HepG2 (cell line): Measurements from ENCODE around the gene PRR4. TPM values are rescaled to one million over a fixed set of nuclear protein-coding genes. Genes with fewer than 3 reads are reported as not detected.

Experiments used
- BHLHE40 ChIP-seq: IDR thresholded peaks from 2 replicates; pipeline ENCODE4 v1.6.1; 2011; ENCODE audit warnings: low read length, improper control_type of control experiment
- CHD2 ChIP-seq: IDR thresholded peaks from 2 replicates; pipeline ENCODE4 v1.6.1; 2011; ENCODE audit warnings: low read depth, low read length, improper control_type of control experiment
- DNMT1 ChIP-seq: sonication (generic); formaldehyde crosslinking; IDR thresholded peaks from 2 replicates; pipeline ENCODE4 v1.5.1; 2020; ENCODE audit warnings: mild to moderate bottlenecking, missing genetic modification reagents
- KAT7 ChIP-seq: IDR thresholded peaks from 2 replicates; pipeline ENCODE4 v1.6.1; 2018; ENCODE audit warnings: borderline replicate concordance, missing compliant biosample characterization
- KDM1A ChIP-seq: IDR thresholded peaks from 2 replicates; pipeline ENCODE4 v1.6.1; 2016; ENCODE audit warnings: missing compliant biosample characterization
- MTA3 ChIP-seq: sonication (generic); formaldehyde crosslinking; IDR thresholded peaks from 2 replicates; pipeline ENCODE4 v1.4.0; 2020; ENCODE audit warnings: missing genetic modification reagents
- NCOA1 ChIP-seq: sonication (generic); formaldehyde crosslinking; IDR thresholded peaks from 2 replicates; pipeline ENCODE4 v1.9.0; 2021; ENCODE audit warnings: missing genetic modification reagents
- PHF21A ChIP-seq: sonication (generic); formaldehyde crosslinking; IDR thresholded peaks from 2 replicates; pipeline ENCODE4 v1.5.0; 2020; ENCODE audit warnings: mild to moderate bottlenecking, missing genetic modification reagents
- PITX1 ChIP-seq: sonication (generic); formaldehyde crosslinking; IDR thresholded peaks from 2 replicates; pipeline ENCODE4 v1.5.1; 2020; ENCODE audit warnings: mild to moderate bottlenecking, missing genetic modification reagents
- RXRB ChIP-seq: IDR thresholded peaks from 2 replicates; pipeline ENCODE4 v1.6.1; 2016; ENCODE audit warnings: borderline replicate concordance, missing genetic modification reagents, missing compliant biosample characterization
- YEATS2 ChIP-seq: sonication (generic); formaldehyde crosslinking; IDR thresholded peaks from 2 replicates; pipeline ENCODE4 v1.4.0; 2020; ENCODE audit warnings: missing genetic modification reagents, borderline replicate concordance
- ZBTB1 ChIP-seq: sonication (generic); formaldehyde crosslinking; IDR thresholded peaks from 2 replicates; pipeline ENCODE4 v1.4.0; 2020; ENCODE audit warnings: missing genetic modification reagents, borderline replicate concordance
- ZBTB3 ChIP-seq: sonication (generic); formaldehyde crosslinking; IDR thresholded peaks from 2 replicates; pipeline ENCODE4 v1.4.0; 2020; ENCODE audit warnings: low read depth, mild to moderate bottlenecking, moderate library complexity, missing genetic modification reagents, borderline replicate concordance
- ZHX1 ChIP-seq: sonication (generic); formaldehyde crosslinking; IDR thresholded peaks from 2 replicates; pipeline ENCODE4 v1.8.1; 2022; ENCODE audit warnings: low read depth, mild to moderate bottlenecking, missing genetic modification reagents
- ZNF235 ChIP-seq: sonication (generic); formaldehyde crosslinking; IDR thresholded peaks from 2 replicates; pipeline ENCODE4 v1.8.1; 2023; ENCODE audit warnings: mild to moderate bottlenecking, missing genetic modification reagents, borderline replicate concordance
- ZNF619 ChIP-seq: sonication (generic); formaldehyde crosslinking; IDR thresholded peaks from 2 replicates; pipeline ENCODE4 v1.4.0; 2020; ENCODE audit warnings: mild to moderate bottlenecking, missing genetic modification reagents
- polyA plus RNA-seq, 8 experiments: library from polyadenylated mRNA; depleted of rRNA in 3 of 8; stranded (reverse) in 7 of 8; unstranded in 1 of 8; fragments of >200 nt; fragmentation: Illumina TruSeq in 4 of 8; extraction: Trizol in 4 of 8; gene quantifications; 2 replicates each; pipeline versions ENCODE4 v1.2.1 to v1.2.3, GENCODE V29; 2011 to 2016; ENCODE audit warnings: low read depth in 4 of 8, missing spikeins in 1 of 8, mixed read lengths in 1 of 8; ENCODE audit not compliant: insufficient read depth in 1 of 8
- total RNA-seq, 5 experiments: library from RNA; depleted of rRNA; stranded (reverse); fragments of >200 nt; fragmentation: Illumina TruSeq; extraction: Trizol; gene quantifications; 2 replicates each; pipeline ENCODE4 v1.2.3, GENCODE V29; 2016; ENCODE audit warnings: low read depth in 1 of 5
- TF ChIP-seq, protein P1 (sequence below): sonication (generic); formaldehyde crosslinking; IDR thresholded peaks from 2 replicates; pipeline ENCODE4 v1.4.0; 2020; ENCODE audit warnings: missing genetic modification reagents
- TF ChIP-seq, protein P2 (sequence below): sonication (generic); formaldehyde crosslinking; IDR thresholded peaks from 2 replicates; pipeline ENCODE4 v1.9.0; 2021; ENCODE audit warnings: missing genetic modification reagents, borderline replicate concordance
- TF ChIP-seq, protein P3 (sequence below): IDR thresholded peaks from 2 replicates; pipeline ENCODE4 v1.6.1; 2012; ENCODE audit warnings: low read length, improper control_type of control experiment

Gene PRR4
- total and polyA plus RNA-seq, 2 of the 13 experiments (the other 11 are each of a cell fraction or from before 2014, with no cell fraction given), result 2.3 to 5.4 TPM

- TF ChIP-seq PITX1 (CRISPR knock-in tag), result peak; percentile 96
- peak; percentile 64; the same call in 1 of the 2 replicates for TF ChIP-seq KAT7 (CRISPR knock-in tag)
- TF ChIP-seq ZNF235 (CRISPR knock-in tag), result no peak
- TF ChIP-seq DNMT1, result no peak
- TF ChIP-seq NCOA1 (CRISPR knock-in tag), result peak; percentile 92
- TF ChIP-seq BHLHE40, result peak; percentile 96
- peak; percentile 94 for TF ChIP-seq RXRB (CRISPR knock-in tag)
- TF ChIP-seq ZBTB3 (CRISPR knock-in tag), result no peak
- peak; percentile 90 for TF ChIP-seq PHF21A (CRISPR knock-in tag)
- TF ChIP-seq ZNF619 (CRISPR knock-in tag), result no peak
- peak; percentile 76; the same call in 1 of the 2 replicates for TF ChIP-seq KDM1A (CRISPR knock-in tag)
- TF ChIP-seq MTA3 (CRISPR knock-in tag), result no peak
- peak; percentile 62; the same call in 1 of the 2 replicates for TF ChIP-seq ZHX1 (CRISPR knock-in tag)
- 0 out of 2 replicates have a peak, but pooled peaks have one; percentile 24 for TF ChIP-seq YEATS2 (CRISPR knock-in tag)
- TF ChIP-seq ZBTB1, result no peak
- TF ChIP-seq, protein P1, sequence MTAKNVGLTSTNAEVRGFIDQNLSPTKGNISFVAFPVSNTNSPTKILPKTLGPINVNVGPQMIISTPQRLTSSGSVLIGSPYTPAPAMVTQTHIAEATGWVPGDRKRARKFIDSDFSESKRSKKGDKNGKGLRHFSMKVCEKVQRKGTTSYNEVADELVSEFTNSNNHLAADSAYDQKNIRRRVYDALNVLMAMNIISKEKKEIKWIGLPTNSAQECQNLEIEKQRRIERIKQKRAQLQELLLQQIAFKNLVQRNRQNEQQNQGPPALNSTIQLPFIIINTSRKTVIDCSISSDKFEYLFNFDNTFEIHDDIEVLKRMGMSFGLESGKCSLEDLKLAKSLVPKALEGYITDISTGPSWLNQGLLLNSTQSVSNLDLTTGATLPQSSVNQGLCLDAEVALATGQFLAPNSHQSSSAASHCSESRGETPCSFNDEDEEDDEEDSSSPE (CRISPR knock-in tag), result peak; percentile 56; the same call in 1 of the 2 replicates
- TF ChIP-seq, protein P2, sequence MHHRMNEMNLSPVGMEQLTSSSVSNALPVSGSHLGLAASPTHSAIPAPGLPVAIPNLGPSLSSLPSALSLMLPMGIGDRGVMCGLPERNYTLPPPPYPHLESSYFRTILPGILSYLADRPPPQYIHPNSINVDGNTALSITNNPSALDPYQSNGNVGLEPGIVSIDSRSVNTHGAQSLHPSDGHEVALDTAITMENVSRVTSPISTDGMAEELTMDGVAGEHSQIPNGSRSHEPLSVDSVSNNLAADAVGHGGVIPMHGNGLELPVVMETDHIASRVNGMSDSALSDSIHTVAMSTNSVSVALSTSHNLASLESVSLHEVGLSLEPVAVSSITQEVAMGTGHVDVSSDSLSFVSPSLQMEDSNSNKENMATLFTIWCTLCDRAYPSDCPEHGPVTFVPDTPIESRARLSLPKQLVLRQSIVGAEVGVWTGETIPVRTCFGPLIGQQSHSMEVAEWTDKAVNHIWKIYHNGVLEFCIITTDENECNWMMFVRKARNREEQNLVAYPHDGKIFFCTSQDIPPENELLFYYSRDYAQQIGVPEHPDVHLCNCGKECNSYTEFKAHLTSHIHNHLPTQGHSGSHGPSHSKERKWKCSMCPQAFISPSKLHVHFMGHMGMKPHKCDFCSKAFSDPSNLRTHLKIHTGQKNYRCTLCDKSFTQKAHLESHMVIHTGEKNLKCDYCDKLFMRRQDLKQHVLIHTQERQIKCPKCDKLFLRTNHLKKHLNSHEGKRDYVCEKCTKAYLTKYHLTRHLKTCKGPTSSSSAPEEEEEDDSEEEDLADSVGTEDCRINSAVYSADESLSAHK (CRISPR knock-in tag), result no peak
- TF ChIP-seq CHD2, result no peak
- TF ChIP-seq, protein P3, sequence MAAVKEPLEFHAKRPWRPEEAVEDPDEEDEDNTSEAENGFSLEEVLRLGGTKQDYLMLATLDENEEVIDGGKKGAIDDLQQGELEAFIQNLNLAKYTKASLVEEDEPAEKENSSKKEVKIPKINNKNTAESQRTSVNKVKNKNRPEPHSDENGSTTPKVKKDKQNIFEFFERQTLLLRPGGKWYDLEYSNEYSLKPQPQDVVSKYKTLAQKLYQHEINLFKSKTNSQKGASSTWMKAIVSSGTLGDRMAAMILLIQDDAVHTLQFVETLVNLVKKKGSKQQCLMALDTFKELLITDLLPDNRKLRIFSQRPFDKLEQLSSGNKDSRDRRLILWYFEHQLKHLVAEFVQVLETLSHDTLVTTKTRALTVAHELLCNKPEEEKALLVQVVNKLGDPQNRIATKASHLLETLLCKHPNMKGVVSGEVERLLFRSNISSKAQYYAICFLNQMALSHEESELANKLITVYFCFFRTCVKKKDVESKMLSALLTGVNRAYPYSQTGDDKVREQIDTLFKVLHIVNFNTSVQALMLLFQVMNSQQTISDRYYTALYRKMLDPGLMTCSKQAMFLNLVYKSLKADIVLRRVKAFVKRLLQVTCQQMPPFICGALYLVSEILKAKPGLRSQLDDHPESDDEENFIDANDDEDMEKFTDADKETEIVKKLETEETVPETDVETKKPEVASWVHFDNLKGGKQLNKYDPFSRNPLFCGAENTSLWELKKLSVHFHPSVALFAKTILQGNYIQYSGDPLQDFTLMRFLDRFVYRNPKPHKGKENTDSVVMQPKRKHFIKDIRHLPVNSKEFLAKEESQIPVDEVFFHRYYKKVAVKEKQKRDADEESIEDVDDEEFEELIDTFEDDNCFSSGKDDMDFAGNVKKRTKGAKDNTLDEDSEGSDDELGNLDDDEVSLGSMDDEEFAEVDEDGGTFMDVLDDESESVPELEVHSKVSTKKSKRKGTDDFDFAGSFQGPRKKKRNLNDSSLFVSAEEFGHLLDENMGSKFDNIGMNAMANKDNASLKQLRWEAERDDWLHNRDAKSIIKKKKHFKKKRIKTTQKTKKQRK, result no peak
Observed at GRCh38 chr12:10891937-10892336, 42.7 kb upstream of the PRR4 start (continued).
